HG03354 (cell line): ENCODE measurements around the gene PPAT.
"Not testable (repeated sequence)": the region's sequence is repeated elsewhere in the genome, so short reads cannot be mapped to it uniquely, and the experiment has no call there.

ENCODE experiments used
- ATAC-seq: cut with Tn5 transposase; IDR thresholded peaks from one replicate; pipeline ENCODE4 v1.9.1; 2021; ENCODE audit warnings: mild to moderate bottlenecking; ENCODE audit not compliant: unreplicated experiment, poor library complexity, severe bottlenecking

Gene PPAT

DNA sequence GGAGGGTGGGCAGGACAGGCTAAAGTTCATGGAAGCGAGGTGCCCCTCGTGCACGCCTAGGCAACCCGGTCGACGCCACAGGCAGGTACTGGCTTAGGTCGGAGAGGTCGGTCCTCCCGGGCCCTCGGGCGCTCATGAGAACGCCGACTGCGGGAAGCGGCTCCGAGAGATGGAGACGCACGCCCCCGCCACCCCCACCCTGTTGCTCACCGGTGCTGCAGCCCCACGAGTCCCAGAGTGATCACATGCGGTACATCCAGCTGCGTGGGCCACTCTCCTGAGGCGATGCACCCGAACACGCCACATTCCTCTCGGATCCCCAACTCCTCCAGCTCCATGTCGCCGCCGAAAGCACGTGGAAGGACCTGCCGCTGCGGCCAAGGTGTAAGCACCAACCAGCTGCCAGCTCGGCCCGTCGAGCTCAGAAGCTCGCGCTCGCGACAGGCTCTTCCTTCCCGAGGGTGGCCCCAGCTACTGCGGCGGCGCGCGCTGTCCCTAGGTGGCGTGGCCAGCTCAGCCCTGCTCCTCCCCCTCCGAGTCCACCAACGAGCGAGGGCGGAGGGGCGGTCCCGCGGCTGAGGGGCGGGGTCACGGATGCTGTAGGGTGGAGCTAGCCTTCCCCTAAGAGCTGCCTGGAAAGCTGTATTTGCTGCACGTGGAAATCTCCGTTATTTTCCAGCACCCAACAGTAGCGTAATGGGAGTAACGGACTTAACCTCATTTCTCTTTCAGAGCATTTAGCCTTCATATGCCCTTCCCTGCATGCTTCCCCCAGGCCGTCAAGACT, at the start of gene PPAT:
PPAT (minus strand) TSS at position 476 of the 787 bp plus-strand sequence; CDS start at position 338, 138 bp downstream.
- ATAC-seq: peak; percentile 79

DNA sequence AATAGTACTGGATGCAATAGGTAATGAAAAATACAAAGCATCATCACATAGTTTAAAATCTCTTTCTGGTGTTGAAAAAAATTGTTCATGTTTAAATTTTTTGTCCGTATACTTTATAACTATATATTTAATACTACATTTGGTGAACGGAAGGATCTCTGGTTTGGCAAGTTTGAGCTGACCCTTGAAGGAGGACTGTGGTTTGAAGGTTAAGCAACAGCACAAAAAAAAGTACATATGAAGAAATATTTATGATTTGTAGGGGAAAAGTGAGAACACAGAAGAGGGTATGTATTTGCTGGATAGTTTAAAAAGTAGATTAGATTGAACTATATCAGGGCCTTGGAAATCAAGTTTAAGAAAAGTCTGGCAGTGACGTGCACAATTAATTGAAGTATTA, 45.3 kb upstream of the PPAT start:
- no peak for ATAC-seq

DNA sequence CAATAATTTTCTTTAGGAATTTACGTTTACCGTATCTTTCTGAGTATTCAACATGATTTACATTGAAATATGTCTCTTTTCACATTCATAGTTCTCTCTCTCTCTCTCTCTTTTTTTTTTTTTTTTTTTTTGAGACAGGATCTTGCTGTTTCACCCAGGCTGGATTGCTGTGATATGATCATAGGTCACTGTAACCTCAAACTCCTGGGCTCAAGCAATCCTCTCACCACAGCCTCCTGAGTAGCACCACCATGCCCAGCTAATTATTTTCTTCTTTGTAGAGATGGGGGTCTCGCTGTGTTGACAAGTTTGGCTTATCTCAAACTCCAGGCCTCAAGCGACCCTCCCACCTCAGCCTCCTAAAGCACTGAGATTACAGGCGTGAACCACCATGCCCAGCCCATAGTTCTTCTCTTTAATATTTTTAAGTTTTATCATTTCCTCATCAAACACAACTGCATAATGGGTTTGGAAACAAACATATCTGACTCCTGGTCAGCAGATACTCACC, 41.8 kb upstream of the PPAT start:
- ATAC-seq: no peak

DNA sequence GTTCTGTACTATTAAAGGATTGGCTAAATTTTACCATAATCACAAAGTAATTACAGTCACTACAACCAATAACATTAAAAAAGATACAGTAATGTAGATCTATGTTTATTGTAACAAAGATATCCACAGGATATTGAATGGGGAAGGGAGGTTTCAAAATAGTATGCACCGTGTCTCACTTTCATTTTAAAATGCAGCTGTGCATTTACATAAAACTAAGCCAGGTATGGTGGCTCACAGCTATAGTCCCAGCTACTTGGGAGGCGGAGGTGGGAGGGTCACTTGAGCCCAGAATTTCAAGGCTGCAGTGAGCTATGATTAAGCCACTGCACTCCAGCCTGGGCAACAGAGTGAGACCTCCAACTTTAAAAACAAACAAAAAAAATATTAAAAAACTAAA, 40.5 kb upstream of the PPAT start:
- peak; percentile 97 for ATAC-seq

DNA sequence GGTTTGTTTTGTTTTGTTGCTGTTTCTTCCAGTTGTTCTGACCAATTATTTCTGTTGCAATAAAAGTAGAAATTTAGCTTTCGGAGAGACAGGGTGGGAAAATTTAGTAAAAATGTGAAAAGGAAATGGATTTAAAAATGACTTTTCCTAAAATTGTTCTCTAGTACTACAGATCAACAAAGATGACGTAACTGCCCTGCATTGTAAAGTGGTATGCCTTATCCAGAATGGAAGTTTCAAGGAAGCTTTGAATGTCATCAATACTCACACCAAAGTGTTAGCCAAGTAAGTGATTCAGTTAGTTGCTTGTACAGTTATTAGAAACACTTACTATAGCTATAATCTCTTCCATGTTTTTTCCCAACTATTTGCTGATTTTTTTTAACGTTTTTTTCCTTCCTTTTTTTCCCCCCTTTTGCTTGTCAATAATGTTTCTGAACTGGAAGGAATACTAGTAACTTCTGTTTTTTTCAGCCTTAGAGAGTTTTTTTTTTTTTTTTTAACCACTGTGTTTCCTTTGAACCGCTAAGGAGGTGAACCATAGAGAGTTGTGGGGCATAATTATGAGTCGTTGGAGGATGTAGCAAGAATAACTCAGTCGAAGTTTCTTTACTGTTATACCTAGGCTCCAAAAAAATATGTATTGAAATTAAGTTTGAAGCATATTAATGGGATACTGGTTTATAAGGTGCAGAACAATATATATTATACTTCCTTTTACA, 34.2 kb upstream of the PPAT start:
- no peak for ATAC-seq

DNA sequence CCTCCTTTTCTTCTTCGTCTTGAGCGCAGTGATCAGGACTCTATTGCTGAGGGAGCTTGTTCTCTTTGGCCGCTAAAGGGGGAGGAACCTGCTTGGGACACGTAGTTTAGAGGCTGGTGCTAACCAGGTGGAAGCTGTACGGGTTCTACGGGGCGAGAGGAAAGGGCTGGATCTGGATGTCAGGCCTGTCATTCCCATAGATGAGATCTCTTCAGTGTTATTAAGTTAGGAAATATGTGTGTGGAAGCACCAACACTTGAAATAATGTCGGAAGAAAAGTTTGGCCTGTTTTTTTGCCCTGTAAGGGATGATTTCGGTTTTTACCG, 32.6 kb upstream of the PPAT start:
- ATAC-seq: peak; percentile 55

DNA sequence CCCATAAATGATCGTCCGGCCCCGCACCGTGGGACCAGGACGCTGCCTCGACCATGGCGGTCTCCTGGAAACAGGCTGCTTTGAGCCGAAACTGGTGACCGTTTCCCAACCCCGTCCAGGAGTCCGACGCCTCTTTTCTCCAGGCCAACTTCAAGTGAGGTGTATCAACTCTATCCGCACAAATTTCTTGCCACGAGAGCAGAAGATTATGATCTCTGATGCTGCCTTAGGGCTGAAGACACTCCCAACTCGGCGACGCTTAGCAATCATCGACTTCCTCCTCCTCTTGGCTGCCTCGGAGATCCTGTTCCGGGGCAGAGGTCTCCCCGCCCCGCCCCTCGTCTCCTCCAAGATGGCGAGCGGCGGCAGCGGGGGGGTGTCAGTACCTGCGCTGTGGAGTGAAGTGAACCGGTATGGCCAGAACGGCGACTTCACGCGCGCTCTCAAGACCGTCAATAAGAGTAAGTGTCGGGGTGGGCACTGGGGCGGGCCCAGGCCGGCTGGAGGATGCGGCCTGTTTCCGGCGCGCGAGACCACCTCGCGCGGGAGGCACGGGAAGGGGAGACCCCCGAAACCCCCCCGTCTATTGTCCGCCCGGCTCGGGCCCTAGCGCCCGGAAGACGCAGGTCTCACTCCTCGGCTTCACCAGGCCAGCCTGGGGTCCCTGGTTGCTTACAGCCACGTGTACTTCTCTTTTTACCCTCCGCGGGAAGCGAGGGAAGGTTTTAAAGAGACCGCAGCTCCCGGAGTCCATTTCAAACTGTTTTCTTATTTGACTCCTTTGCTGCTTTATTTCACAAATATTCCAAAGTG, 32.1 kb upstream of the PPAT start, which contains the start of gene SRP72:
SRP72 (plus strand) TSS at position 334 of the 813 bp plus-strand sequence; CDS start at position 353, 19 bp downstream.
- peak; percentile 95 for ATAC-seq

DNA sequence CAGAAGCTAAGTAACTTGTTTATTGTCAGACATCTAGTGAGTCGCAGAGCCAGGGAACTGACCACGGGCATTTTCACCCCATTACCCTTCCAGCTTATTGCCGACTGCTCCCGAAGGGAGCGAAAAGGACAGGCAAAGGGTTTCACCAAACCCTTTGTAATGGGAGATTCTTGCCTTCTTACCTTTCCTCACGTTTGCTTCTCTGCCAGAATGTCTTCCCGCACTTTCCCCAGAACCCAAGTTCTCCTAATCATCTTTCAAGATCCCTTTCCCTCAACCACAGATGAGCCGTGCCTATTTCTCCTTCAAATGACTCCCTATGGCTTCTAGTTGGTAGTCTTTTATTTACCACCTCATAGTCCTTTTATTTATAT, 31.5 kb upstream of the PPAT start:
- no peak for ATAC-seq

DNA sequence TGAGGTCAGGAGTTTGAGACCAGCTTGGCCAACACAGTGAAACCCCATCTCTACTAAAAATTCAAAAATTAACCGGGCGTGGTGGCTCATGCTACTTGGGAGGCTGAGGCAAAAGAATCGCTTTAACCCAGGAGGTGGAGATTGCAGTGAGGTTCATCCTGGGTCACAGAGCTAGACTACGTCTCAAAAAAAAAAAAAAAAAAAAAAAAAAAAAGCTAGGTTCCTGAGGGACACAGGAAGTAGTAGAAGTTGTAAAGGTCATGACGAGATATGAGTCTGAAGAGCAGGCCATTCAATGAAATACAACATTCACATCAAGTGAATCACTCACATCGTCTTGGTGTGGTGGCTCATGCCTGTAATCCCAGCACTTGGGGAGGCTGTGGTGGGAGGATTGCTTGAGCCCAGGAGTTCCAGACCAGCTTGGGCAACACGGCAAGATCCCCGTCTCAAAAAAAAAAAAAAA, 30.9 kb upstream of the PPAT start:
- not testable (repeated sequence) for ATAC-seq

DNA sequence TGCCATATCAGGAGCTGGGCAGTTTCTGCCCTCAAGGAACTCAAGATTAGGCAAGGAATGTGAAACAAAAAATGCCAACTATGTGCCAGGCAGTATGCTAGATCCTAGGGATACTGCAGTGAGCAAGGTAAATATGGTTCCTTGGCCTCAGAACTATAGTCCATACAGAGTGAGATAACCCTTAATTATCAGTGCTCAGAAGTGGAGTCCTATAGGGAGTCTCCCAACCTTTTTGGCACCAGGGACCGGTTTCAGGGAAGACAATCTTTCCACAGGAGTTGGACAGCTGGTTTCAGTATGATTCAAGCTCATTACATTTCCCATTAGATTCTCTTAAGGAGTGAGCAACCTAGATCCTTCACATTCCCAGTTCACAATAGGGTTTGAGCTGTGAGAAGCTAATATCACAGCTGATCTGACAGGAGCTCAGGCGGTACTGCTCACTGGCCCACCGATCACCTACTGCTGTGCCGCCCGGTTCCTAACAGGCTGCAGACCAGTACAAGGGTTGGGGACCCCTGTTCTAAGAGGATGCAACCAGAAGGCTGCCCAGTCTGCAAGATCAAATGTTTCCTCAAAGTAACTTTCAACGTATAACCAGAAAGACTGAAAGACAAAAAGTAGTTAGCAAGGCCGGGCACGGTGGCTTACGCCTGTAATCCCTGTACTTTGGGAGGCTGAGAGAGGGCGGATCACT, 30.3 kb upstream of the PPAT start:
- no peak for ATAC-seq

DNA sequence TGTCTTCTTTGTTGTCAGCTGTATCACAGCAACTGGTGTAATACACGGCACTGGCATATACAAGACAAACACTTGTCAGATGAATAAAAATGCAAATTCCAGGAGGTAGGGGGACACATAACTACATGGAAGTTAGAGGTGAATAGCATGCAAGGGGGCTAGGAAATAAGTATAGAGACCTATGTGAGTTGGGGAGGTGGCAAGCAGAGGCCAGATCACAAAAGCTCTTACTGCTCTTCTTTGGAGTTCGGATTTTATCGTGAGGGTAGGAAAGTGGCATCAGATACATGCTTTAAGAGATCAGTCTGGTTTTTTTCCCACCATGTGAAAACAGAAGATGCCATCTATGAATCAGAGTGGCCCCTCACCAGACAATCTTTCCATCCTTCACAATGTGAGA, 29.2 kb upstream of the PPAT start:
- ATAC-seq: no peak

DNA sequence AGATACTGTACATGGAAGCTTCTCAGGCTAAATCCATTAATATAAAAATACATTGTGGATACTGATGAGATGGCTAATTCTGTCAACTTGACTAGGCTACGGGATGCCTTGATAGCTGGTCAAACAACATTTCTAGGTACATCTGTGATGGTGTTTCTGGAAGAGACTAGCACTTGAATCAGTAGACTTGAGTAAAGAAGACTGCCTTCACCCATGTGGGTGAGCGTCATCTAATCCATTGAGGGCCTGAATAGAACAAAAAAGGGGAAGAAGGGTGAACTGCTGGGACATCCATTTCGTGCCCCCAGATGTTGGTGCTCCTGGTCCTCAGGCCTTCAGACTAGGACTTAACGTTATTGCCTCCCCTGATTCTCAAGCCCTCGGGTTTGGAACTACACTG, 28.3 kb upstream of the PPAT start:
- no peak for ATAC-seq

DNA sequence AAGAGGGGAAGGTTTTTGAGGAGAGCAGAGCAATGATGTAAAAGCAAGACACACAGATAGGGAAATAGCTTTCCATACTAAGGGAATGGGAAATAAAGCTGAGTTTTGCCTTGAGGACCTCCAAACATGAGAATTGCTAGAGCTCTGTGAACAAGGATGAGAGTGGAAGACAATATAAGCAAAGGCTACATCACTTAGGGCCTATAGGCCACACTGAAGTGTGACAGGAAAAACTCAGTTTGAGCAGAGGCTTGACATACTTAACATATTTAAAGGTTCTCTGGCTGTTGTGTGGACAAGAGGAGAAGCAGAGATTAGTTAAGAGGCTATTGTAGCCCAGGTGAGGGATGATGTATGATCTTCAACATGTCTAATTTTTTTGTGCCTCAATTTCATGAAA, 26.7 kb upstream of the PPAT start:
- ATAC-seq: no peak

DNA sequence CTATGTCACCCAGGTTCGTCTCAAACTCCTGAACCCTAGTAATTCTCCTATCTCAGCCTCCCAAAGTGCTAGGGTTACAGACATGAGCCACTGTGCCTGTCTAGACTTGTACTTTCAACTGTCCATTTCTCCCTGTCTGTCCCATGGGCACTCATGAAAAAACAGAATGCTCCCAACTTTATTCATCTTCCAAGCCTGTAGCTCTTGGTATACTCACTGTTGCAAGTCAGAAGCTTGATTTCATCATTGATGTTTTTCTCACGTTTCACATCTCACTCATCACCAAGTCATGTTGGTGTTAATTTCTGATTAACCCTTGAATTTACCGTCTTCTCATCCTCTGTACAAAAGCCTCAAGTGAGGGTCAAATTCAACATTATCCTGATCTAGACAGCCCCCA, 24.7 kb upstream of the PPAT start:
- no peak for ATAC-seq

DNA sequence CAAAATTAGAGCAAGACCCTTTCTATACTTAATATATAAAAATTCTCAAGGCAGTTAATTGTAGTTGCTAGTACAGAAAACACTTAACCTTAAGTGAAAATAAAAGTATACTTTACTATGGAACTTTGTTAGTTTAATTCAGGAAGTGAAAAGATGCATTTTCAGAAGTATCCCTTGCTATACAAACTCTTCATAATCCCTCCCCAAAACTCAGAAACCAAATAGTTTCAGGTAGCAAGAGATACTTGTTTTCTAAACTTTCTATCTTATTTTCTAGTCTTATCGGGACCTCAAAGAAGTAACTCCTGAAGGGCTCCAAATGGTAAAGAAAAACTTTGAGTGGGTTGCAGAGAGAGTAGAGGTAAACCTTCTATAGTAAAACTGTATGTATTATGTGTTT, 14.9 kb upstream of the PPAT start:
- ATAC-seq: no peak

DNA sequence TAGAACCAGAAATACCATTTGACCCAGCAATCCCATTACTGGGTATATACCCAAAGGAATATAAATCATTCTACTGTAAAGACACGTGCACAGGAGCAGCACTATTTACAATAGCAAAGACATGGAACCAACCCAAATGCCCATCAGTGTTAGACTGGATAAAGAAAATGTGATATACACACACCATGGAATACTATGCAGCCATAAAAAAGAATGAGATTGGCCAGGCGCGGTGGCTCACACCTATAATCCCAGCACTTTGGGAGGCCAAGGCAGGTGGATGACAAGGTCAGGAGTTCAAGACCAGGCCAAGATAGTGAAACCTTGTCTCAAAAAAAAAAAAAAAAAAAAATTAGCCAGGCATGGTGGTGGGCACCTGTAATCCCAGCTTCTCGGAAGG, 14.1 kb upstream of the PPAT start:
- not testable (repeated sequence) for ATAC-seq

DNA sequence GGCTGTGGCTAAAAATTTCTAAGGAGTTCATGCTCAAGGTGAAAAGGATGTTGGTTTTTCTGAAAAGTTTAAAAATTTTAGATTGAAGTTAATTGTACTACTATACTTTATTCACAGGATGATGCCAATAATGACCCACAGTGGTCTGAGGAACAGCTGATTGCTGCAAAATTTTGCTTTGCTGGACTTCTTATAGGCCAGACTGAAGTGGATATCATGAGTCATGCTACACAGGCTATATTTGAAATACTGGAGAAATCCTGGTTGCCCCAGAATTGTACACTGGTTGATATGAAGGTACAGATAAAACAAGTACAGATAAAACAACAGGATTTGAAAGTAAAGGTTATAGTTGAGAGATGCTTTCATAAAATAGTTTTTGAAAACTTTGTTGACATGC, 12.9 kb upstream of the PPAT start:
- no peak for ATAC-seq

DNA sequence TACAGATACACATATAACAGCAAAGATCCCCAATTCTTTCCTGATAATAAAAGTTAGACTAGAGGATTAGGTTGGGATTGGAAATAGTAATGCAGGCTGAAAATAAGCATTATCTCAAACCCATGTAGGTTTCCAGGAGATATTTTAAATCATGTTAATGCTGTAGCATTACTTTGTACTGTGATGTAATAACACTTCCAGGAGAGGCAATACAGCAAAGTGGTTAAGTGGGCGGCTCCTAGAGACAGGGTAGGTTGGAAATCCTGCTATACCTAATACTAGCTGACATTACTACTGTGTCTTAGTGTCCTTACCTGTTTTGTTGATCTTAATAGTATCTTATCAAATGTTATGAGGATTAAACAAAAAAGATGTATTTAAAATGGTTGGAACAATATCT, 10.3 kb upstream of the PPAT start:
- no peak for ATAC-seq

DNA sequence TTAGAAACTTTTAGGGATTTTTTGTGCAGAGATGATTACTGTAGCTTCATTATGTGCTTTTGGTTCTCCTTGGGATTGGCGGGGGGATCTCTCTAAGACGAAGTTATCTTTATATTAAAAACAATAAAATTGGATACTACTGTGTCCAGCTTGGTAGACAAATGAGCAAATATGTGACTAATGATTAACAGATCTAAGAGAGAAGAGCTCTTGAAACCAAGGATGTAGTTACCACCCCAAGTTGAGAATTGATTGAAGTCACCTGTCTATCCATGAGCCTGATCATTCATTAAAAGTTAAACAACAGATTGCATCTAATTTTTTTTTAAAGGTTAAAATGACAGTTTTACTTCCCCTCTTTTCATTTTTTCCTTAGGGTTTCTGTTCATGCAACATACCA, 9.3 kb upstream of the PPAT start:
- no peak for ATAC-seq

DNA sequence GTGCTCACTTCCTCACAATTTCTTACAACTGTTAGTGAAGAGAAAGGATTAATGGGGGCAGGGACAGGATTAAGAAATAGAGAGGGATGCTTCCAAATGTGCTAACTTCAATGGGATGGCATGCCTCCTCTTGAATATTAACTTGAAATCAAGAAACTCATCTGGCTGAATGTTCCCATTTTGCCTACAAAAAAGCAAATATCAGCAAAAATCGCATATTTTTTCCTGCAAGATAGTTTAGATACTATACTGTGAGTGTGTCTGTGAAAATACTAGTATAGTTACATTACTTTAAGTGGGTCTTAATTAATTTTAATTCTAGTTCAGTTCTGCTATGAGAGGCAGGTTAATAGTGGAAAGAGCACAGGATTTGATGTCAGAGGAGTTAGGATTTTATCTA, 5.6 kb upstream of the PPAT start:
- ATAC-seq: no peak
